Activated CD4-positive, alpha-beta T cell treated with anti-CD3 and anti-CD28 coated beads, Interleukin-2, Interleukin-6, amounts not matched to agents 100 ng/mL and 50 ng/mL, durations not matched to agents 16 hours and 8 hours (primary cell): ENCODE measurements around the gene FDCSP.
"Not testable (repeated sequence)": the region's sequence is repeated elsewhere in the genome, so short reads cannot be mapped to it uniquely, and the experiment has no call there.

Experiments
- DNase-seq: peaks from one replicate; pipeline ENCODE4 v3.0.0-alpha.2; 2020

The FDCSP gene

DNA sequence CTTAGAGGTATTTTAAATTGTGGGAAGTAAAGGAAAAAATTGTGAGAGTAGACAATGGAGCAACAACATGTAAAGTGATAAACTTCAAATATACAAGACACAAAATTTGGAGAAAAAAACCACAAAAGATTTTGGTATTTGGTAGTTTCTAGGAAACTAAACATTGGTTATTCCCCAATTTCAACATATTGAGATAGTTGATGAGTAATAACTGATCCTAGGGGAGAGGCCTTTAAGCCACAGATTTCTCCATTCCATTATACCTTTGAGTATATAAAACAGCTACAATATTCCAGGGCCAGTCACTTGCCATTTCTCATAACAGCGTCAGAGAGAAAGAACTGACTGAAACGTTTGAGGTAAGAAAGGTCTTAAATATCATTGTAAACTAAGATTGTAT, at the start of gene FDCSP:
TSS of gene FDCSP (plus strand) at position 301 of the 400 bp plus-strand sequence. CDS start 5,071 bp downstream, outside the sequence.
- no peak for DNase-seq

DNA sequence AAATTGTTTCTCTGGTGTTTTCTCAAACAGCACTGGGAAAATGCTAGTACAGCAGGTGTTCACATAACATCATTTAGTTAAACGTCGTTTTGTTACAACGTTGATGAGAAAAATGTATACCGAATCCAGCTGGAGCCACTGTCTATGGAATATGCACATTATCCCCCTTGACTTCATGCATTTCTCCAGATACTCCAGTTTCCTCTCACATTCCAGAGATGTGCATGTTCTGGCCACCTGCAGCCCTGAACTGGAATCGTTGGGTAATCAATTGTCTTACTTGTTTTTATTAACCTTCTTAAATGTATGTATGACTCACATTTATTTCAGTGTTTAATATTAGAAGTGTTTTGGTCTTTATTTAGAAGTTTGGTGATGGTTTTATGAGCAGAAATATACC, 48.8 kb upstream of the FDCSP start:
- no peak for DNase-seq

DNA sequence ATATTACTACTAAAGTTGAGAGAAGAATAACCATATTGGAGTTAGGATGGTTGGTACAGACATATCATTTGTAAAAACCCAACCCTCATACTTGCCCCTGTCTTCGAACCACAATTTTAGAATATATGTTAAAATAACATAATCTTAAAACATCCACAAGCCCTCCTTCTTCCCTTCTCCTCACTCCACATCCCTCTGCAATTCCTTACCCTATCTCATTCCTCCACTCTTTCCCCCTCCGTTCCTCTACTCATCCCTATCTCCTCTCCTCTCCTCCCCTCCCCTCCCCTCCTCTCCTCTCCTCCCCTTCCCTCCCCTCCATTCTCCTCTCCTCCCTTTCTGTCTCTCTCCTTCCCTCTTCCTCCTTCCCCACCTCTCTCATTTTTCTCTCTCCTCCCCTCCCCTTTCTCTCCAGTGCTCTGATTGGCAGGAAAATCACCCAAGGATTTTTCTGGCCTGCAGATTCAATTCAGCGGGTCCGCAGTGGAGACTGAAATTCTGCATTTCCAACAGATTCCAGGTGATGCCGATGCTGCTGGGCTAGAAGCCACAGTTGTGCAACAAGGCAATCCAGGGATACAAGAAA, 47.8 kb upstream of the FDCSP start:
- no peak for DNase-seq

DNA sequence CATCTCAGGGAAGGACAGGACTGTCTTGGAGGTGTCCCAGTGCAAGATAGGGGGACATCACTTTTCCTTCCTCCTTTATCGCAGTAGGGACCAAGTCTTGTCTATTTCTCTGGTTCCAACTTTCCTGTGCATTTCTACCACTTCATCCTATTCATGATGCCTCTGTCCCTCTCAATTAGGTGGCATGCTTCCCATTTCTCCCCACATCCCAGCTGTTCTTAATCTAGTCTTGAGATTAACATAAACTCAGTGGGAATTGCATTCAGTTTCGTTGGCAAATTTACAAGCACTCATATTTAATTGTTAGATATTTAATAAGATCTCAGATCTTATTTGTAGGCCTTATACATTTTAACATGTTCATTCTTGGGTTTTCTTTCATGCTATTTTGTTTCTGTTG, 46.1 kb upstream of the FDCSP start:
- no peak for DNase-seq

DNA sequence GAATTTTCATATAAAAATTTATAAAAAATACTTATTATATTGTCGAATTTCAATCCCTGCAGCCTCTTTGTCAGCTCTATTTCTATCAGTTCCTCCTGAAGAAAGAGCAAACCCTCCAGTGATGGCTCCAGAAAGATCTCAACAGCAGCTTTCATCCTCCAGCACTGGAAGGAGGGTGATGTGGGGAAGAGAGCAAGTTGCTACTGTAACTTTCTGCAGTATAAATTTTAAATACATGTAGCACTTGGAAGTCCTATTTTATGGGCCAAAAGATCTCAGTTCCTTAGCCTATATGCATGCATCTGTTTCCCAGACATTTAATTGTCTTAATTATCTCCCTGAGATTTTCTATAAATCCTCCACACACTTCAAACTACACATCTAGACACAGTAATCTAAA, 44.1 kb upstream of the FDCSP start:
- DNase-seq = no peak

DNA sequence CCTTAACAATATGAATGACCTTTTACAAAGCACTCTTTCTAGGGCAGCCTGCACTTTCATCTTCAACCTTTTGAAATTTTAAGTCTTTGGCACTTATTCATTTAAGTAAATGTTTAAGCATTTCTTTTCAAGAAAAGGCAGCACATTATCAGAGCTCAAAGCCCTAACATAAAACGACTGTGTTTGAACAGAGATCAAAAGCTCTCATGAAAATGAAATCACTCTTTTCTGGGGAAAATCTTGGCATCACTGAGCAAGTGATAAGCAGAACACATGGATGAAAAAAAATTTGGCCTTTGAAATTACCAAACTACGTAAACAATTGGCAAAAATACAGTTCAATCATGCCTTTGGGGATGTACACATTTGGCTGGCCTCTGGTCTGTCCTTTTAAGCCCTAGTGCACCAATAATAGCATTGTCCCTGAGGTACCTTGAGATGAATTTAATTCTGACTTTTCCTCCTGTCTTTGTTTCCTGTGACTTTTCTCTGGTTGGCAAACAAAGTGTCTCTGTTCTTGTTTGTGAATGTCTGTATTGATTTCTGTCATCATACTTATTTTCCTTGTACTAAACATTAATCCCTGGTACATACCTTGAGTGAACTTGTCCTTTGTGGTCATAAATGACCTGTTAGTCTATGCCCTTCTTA, 43.3 kb upstream of the FDCSP start:
- DNase-seq = no peak

DNA sequence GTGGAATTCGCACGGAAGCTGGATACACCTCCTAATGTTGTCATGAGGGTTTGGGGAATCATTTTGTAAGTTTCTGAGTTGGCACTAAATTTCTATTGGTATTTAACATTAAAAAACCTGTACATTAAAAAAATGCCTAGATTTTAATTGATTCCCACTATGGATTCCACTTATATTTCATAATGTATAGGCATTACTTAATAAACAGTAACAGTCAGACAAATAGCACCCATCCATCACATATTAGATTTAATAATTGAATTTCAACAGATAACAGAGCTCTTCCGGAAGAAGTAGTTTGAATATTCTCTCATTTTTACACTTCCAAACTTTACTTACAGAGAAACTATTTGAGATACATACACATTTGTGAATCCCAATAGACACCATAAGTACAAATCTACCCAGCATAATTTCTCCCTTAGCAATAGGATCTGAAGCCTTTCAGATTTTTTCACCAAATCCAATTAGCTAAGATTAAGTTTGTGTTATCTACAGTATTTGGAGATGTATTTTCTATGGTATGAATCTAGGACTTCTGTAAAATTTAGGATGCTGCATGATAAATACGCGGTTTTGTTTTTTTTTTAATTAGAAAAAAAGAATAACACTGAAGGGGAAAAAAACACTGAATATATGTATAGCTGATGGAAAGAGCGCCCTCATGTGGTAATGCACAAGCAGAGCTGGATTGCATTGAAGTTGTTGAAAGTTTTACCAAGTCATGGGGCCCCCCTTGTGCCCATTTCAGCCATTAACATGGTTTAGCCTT, 42.6 kb upstream of the FDCSP start:
- peak; percentile 40 for DNase-seq

DNA sequence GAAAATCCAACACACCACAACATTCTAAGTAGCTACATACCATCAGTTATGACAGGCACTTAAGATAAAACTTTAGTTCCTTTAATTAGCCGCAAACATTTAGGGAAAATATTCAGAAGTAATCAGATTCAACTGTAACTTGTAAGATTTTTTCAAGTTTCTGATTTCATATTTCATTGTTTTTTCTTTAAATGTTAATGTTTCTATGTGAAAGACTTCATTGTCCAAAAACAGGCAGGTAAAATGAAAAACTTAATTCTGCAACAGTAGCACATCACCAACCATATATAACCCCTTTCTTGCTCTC, 42.0 kb upstream of the FDCSP start:
- no peak for DNase-seq

DNA sequence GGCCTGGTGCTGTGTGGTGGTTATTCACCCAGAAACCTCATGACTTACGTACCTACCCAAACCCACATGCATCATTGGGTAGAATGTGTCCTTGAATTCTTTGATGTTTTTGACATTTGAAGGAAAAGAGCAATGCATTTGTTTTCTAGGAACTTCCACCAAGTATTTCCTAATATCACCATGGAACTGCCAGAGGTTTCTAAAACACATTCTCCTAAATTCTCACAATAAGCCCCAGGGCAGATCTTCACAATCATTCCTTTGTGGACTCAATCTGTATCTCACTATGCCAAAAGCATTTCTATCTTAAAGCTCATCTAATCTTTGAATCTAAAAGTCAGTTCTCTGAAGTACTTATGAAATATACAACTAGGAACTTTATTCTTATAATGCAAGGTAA, 38.7 kb upstream of the FDCSP start:
- DNase-seq = no peak

DNA sequence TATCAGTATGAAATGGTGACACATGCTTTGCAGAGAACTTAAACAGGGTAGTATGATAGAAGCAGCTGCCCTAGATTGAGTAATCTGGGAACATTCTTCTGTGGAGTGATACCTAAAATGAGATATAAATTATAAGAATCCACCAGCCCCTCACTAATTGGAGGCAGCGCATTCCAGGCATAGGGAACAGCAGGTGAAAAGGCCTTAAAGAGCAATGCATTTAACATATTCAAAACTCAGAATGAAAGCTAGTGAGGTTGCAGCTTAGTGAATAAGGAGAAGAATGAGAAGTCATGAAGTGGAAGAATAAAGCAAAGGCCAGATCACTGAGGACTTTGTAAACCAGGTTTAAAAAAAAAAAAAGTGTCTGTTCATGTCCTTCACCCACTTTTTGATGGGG, 35.3 kb upstream of the FDCSP start:
- no peak for DNase-seq

DNA sequence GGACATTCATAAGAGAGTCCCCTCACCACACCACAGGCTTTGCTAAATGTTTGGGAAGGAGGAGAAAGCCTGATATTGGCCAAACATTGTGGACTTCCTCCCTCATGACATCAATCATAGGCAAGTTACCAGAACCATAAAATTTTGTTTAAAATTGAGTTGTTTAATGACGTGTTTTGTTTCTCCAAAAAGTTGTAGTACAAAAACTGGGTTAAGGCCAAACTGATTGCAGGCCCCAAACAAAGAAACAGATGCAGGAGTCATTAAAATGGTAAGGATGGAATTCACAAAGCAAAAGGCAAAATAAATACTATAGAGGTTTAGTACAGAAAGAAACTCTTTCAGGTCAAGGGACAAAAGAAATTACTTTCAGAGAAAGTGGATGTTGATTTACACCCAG, 34.3 kb upstream of the FDCSP start:
- DNase-seq = no peak

DNA sequence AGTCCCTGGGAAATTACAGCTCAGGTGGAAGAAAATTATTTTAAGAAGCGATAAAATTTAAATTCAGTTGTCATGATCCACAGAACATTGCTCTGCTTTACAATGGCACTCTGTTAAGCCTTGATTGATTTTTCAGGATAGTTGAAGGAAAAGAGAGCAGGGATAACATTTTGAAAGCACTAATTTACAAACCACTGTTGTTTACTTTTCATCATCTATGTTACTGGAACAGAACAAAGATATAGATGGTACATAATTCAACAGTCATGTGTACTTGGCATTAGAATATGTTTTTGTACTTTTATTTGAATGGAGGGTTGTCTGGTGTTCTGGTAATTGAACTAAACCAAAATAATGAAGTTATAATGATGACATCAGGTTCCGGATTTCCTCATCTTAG, 33.0 kb upstream of the FDCSP start:
- DNase-seq = no peak

DNA sequence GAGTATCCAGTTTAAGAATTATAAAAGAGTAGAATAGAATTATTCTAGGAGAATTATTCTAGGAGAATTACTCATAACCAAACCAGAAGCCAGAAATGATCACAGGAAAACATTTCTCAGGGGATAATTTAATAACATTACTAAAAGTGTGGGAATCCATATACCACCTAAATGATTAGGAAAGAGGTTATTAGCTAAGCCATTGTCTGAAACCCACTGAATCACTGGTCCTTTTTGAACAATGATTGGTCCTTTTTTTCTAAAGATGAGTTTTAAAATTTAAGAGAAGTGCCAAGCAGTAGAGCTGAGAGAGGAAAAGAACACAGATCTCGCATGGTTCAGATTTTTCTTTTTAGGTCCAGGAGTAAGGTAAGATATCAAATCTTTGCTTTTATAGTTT, 30.5 kb upstream of the FDCSP start, which contains the start of gene ODAM:
TSS of gene ODAM (plus strand) at position 301 of the 400 bp plus-strand sequence. CDS start 819 bp downstream, outside the sequence.
- no peak for DNase-seq

DNA sequence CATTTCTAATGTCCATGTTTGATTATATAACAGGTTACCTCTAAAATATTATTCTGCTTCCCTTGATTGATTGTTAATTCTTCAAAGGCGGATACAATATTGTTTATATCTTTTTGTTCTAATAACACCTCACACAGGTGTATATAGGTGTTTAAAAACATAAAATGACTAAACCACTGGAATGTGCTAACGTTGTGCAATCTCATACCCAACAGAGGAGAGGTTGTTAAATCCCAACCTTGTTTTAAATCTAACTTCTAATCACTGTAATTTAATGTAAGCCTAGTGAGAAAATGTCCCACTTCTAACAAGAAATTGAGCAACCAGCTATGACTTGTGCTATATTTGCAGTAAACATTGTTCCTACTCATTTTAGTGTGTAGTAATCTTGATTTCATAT, 29.1 kb upstream of the FDCSP start:
- DNase-seq = no peak

DNA sequence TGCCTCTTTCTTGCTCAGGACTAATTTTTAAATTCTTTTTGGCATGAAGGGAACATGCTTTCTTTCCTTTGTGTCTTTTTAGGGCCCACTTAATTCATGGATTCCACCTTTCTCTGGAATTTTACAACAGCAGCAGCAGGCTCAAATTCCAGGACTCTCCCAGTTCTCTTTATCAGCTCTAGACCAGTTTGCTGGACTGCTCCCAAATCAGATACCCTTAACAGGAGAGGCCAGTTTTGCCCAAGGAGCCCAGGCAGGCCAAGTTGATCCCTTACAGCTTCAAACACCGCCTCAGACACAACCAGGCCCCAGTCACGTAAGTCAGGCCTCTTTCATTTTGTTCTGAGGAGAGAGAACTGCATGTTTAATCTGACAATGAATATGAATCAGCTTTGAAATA, 28.1 kb upstream of the FDCSP start:
- DNase-seq = no peak

DNA sequence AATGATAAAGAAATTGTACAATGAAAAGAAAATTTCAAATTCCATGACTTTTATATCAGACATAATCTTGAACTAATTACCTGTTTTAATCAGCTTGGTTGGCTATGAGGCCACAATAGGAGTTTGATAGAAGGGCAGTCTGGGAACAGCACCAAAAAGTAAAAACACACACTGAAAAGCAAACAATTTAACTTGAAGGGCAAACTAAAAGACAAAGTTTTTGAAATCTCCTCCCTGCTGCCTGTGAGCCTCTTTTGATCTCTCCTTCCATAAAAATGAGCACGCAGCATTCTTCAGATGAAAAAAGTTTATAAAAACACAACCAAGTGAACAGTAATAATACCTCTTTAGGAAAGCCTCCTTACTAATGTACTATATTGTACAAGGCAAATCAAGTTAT, 22.3 kb upstream of the FDCSP start:
- no peak for DNase-seq

DNA sequence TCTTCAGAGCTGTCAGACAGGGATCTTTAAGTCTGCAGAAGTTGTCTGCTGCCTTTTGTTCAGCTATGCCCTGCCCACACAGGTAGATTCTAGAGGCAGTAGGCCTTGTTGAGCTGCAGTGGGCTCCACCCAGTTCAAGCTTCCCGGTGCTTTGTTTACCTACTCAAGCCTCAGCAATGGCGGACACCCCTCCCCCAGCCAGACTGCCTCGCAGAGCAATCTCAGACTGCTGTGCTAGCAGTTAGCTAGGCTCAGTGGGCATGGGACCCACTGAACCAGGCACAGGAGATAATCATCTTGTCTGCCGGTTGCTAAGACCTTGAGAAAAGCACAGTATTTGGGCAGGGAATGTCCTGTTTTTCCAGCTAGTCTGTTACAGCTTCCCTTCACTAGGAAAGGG, 13.2 kb upstream of the FDCSP start:
- DNase-seq = not testable (repeated sequence)

DNA sequence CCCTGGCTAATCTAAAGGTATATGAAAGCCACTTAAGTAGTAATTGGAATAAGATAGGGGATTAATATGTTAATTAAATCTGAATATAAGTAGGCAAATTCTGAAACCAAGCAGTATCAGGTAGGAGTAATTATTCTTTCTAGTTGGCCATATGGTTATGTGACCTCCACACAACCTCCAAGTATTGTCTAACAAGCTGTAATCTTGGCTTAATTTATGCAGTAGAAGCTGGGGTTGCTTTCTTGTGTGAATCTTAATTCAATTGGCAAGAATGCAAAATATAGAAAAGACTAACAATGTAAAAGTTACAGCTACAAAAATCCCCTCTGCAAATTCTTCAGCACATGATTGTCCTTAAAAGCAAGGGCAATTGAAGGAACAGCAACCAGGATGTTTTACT, 9.8 kb upstream of the FDCSP start:
- not testable (repeated sequence) for DNase-seq

DNA sequence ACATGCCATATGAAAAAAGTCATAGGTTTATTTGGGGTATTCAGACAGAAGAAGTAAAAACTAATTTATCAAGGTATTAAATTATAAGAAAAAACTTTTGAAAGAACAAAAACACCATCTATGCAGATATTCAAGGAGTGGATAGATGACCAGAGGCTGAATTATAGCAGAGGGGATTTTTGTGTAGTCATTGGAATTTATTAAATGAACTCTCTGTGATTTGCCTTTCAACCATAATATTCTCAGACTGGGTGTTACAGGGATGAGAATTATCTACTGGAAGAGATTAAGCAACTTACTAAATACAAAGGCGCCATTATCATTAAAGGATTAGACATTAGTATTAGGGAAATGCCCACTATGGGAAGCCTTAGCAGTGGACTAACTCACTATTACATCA, 9.4 kb upstream of the FDCSP start:
- not testable (repeated sequence) for DNase-seq

DNA sequence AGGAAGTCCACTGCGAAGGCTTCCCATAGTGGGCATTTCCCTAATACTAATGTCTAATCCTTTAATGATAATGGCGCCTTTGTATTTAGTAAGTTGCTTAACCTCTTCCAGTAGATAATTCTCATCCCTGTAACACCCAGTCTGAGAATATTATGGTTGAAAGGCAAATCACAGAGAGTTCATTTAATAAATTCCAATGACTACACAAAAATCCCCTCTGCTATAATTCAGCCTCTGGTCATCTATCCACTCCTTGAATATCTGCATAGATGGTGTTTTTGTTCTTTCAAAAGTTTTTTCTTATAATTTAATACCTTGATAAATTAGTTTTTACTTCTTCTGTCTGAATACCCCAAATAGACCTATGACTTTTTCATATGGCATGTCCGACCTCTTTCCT, 4.5 kb upstream of the FDCSP start:
- DNase-seq = not testable (repeated sequence)

DNA sequence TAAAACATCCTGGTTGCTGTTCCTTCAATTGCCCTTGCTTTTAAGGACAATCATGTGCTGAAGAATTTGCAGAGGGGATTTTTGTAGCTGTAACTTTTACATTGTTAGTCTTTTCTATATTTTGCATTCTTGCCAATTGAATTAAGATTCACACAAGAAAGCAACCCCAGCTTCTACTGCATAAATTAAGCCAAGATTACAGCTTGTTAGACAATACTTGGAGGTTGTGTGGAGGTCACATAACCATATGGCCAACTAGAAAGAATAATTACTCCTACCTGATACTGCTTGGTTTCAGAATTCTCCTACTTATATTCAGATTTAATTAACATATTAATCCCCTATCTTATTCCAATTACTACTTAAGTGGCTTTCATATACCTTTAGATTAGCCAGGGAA, 4.1 kb upstream of the FDCSP start:
- DNase-seq = not testable (repeated sequence)

DNA sequence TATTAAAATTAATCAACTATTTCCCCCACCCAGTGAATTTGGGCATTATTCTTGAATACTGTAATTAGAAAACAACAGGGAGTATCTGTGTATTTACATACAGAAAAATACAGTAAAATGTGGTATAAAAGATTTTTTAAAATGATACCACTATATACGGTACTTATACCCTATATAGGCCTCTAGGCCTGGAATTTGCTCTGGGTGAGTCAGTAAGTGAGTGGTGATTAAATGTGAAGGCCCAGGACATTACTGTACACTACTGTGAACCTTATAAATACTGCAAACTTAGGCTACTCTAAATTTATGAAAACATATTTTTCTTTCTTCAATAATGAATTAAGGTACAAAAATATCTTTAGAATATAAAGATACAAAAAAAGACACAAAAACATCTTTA, 10.2 kb downstream of the FDCSP start:
- DNase-seq = no peak

DNA sequence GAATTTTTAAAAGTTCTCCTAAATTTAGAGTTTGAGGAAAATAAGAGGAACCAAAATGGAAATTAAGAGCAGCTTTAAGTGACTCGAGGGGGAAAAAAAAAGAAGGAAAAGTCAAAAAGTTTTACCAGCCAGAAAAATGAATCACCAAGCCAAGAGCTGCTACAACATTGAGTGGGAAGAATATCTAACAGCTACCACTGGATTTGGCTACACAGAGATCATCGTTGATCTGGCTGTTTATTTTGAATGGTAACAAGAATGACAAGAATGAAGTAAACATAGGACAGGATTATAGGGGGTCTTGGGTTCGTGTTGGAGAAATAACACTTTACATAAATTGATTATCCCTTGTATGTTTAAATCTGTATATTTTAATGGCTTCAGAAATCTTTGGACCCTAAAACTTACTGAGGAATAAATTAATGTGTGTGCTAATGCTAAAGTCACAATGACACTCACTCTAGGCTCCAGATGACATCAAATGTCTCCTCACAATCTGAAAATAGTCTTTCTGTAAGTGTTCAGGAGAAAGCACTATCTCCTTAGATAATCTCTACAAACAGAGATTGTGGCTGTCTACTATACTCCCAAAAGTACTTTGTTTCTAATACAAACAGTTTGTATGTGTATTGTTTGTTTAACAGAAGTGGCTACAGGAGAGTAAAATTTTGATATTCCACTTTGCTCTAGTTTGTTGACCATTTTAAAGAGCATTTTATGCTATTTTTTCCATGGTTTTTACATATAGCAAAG, 13.4 kb downstream of the FDCSP start:
- DNase-seq = no peak
